Heart left ventricle (tissue), 16 donors: ENCODE results near the gene MSRB3. TPM values are rescaled to one million over a fixed set of nuclear protein-coding genes. Genes with fewer than 3 reads are reported as not detected.
A peak's percentile ranks its signal among the peaks of the same experiment; 100 is the strongest.

Source experiments
- ATAC-seq, 4 donors: fragments of 200-7000 bp; cut with Tn5 transposase; one replicate each; pipeline ENCODE4 v1.9.1; 2020 to 2022; ENCODE audit warnings: moderate library complexity in 4 of 4, mild to moderate bottlenecking in 3 of 4, moderate number of reproducible peaks in 1 of 4
- DNase-seq, 5 donors: peaks; one replicate each; pipeline ENCODE4 v3.0.0-alpha.2; 2020
- H3K27ac ChIP-seq, 12 donors: fragments of 200-600 bp; sonication (generic) in 4 of 12; one replicate each; pipeline versions ENCODE4 v1.5.0 to v1.8.0; 2016 to 2022; ENCODE audit warnings: mild to moderate bottlenecking in 2 of 12
- H3K27me3 ChIP-seq, 9 donors: fragments of 200-600 bp; sonication (generic) in 2 of 9; one replicate each; pipeline versions ENCODE4 v1.5.1 to v1.8.0; 2016 to 2022; ENCODE audit warnings: mild to moderate bottlenecking in 3 of 9
- H3K36me3 ChIP-seq, 9 donors: fragments of 200-600 bp; sonication (generic) in 2 of 9; one replicate each; pipeline versions ENCODE4 v1.5.0 to v1.8.0; 2018 to 2022; ENCODE audit warnings: mild to moderate bottlenecking in 2 of 9
- H3K4me1 ChIP-seq, 12 donors: fragments of 200-600 bp; sonication (generic) in 4 of 12; one replicate each; pipeline versions ENCODE4 v1.5.0 to v1.8.0; 2016 to 2022; ENCODE audit warnings: mild to moderate bottlenecking in 3 of 12
- H3K4me3 ChIP-seq, 12 donors: fragments of 200-600 bp; sonication (generic) in 4 of 12; one replicate each; pipeline versions ENCODE4 v1.5.0 to v1.8.0; 2017 to 2022; ENCODE audit warnings: mild to moderate bottlenecking in 9 of 12, moderate library complexity in 4 of 12
- H3K9me3 ChIP-seq, 12 donors: fragments of 200-600 bp; sonication (generic) in 4 of 12; one replicate each; pipeline versions ENCODE4 v1.5.0 to v1.8.0; 2016 to 2022; ENCODE audit warnings: mild to moderate bottlenecking in 1 of 12
- CTCF ChIP-seq, 12 donors: fragments of 200-600 bp; sonication (generic) in 4 of 12; IDR thresholded peaks; one replicate each; pipeline versions ENCODE4 v1.5.0 to v1.8.0; 2018 to 2022; ENCODE audit warnings: antibody characterized with exemption in 12 of 12, mild to moderate bottlenecking in 5 of 12
- POLR2A ChIP-seq, 2 donors: fragments of 450-650 bp; IDR thresholded peaks; one replicate each; pipeline ENCODE4 v1.6.1; 2017; ENCODE audit warnings: antibody characterized with exemption in 2 of 2, mild to moderate bottlenecking in 2 of 2, moderate library complexity in 2 of 2
- WGBS, 4 donors: extraction: QIAGEN DNeasy Blood & Tissue Kit in 2 of 4; methylation state at CpG; one replicate each; pipeline versions ENCODE4 v1.1.5 to v1.1.7; 2013 to 2018; 5-methylcytosine and 5-hydroxymethylcytosine counted together
- intact Hi-C, 10 donors: fragments of 100-400 bp; cut with DNase I; formaldehyde crosslinking; loops; one replicate each; pipeline versions ENCODE4 v1.11.1 to v1.14.2; 2022
- polyA plus RNA-seq, 2 donors: library from polyadenylated mRNA; stranded (reverse); fragments of 200-250 nt; gene quantifications; one replicate each; pipeline ENCODE4 v1.2.3, GENCODE V29; 2013
- total RNA-seq, 9 donors: library from RNA; depleted of rRNA in 2 of 9; stranded (reverse); fragments of >200 nt in 2 of 9; fragmentation: NEBNext Ultra II Directional in 3 of 9; extraction: Animal tissue kit (Norgen Biotek cat#: 25700) in 3 of 9; gene quantifications; one replicate each; pipeline versions ENCODE4 v1.1.0 to v1.2.4, GENCODE V29; 2016 to 2023
- donor health status: ischemic (EF 13 %, LVEDD 7.1; RV severe dilation, severe dysfunction).
- donor health status: healthy with polysubstance abuse.
- donor health status: DM: no; HTN: yes; CAD: no.
- donor health status: DM: no; HTN: no; CAD: no.
- donor health status: ischemic (EF 25% LVEDD 6.9; RV normal size, moderate dysfunction).
- donor health status: ischemic (EF 25% LVEDD 5.7; RV mildly dilated, moderate dysfunction).
- donor health status: healthy.
- donor health status: DM: yes; HTN: yes; CAD: no.
- donor health status: ischemic (EF 35%, LVEDD 5.7; RV mildly dilated, moderate dysfunction).
- donor health status: nonischemic (EF 11% LVEDD 7.7; RV severe dilation, severe dysfunction).
- donor health status: DM: yes; HTN: yes; CAD: no.
- donor health status: PGD.
- donor health status: ischemic (EF 29% LVEDD 5.4; RV normal size, mild dysfunction).
- donor health status: nonischemic (EF 23%, LVEDD 6.1; RV moderate dilation, normal function).

The MSRB3 gene
- total and polyA plus RNA-seq, 11 donors: 54.1 to 165 (median 117) TPM

- intact Hi-C loops: no loop called here
- WGBS, 4 donors: 40 to 45% (median 43%) methylated on average over 7 of the region's 7 CpGs
- DNase-seq (no peak), ATAC-seq (peak in 2 of 4 donors; percentile 12 to 27)
- Histone ChIP-seq H3K27ac (peak overlapping the region in 4 of 12 donors; percentile 17 to 42 (median 28)), H3K27me3 (peaks cover 0 to under 1% (median 0%) of the 10 kb centered on the region in 9 donors), H3K9me3 (no peaks in the 10 kb centered on the region), H3K4me1 (peaks cover 0 to 20% (median 1%) of the 10 kb centered on the region in 12 donors), H3K36me3 (no peaks in the 10 kb centered on the region), H3K4me3 (no peak overlapping the region)
- TF ChIP-seq CTCF (IDR thresholded peaks at IDR 0.05) (no peak), POLR2A (IDR thresholded peaks at IDR 0.05) (no peak)
Observed at GRCh38 chr12:65500091-65500900, 221.8 kb downstream of the MSRB3 start.

DNA sequence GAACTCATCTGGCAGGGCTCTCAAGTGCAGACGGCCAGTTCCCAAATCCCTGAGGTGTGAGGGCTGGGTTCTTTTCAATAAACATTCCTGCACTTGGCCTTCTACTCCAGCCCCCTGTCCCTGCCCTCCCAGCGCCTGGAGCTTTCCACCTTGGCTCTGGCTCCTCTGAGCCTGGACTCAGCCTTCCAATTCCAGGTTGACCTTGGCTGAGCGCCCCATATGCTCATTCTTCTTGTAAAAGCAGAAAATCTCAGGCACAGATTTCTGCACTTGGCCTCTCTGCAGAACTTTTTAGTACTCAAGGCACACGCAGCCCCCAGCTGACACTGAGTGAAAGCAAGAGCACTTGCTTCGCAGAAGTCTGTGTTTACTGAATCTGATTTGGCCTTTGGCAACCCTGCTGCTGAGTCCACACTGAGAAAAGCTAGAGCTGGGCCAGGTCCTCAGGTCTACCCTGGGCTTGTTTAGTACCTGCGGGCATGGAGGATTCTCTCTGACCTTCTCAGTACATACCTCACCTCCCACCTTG is 222.7 kb downstream of the MSRB3 start:
- peaks cover 0 to 20% (median 1%) of the 10 kb centered on the region in 12 donors for H3K4me1 ChIP-seq
- DNase-seq: peak; percentile 58 to 89 (median 72)
- peaks cover 0 to 4% (median 0%) of the 10 kb centered on the region in 9 donors for H3K27me3 ChIP-seq
- H3K36me3 ChIP-seq: no peaks in the 10 kb centered on the region
- peak in 3 of 4 donors; percentile 70 to 85 (median 78) for ATAC-seq
- H3K9me3 ChIP-seq: no peaks in the 10 kb centered on the region
- peak overlapping the region in 2 of 12 donors; percentile 20 to 42 for H3K27ac ChIP-seq
- intact Hi-C loops: no loop called here
- WGBS, 4 donors: 50 to 77% (median 63%) methylated on average over 6 of the region's 6 CpGs
- H3K4me3 ChIP-seq: no peak overlapping the region
- TF ChIP-seq POLR2A (IDR thresholded peaks at IDR 0.05): no peak
- no peak for TF ChIP-seq CTCF (IDR thresholded peaks at IDR 0.05)

DNA sequence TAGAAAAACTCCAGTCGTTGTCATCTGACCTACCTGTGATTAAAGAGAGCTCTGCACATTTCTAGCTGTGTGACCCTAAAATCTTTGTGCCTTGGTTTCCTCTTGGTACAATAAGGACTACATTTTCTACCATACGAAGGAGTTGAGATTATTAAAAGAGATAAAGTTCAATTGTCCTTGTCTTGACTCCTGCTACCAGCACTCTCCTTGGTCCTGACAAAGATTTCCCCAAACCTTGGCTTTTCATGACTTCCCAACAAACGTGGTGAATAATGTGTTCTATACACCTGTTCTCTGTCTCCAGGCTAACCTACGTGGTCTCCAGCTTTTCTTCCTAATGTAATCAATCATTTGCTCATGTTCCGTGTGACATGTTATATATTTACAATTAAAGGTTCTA is 223.5 kb downstream of the MSRB3 start:
- no peak for DNase-seq

More for the DNA sequence above, 223.5 kb downstream of the MSRB3 start:
- ATAC-seq: no peak
- 72 to 85% (median 83%) methylated on average over 5 of the region's 5 CpGs for WGBS, 4 donors
- Histone ChIP-seq H3K4me3 (no peak overlapping the region), H3K27me3 (peaks cover 0 to 4% (median 0%) of the 10 kb centered on the region in 9 donors), H3K27ac (no peak overlapping the region), H3K36me3 (no peaks in the 10 kb centered on the region), H3K9me3 (no peaks in the 10 kb centered on the region), H3K4me1 (peaks cover 0 to 15% (median 1%) of the 10 kb centered on the region in 12 donors)
- intact Hi-C loops: no loop called here
- TF ChIP-seq POLR2A (IDR thresholded peaks at IDR 0.05) (no peak), CTCF (IDR thresholded peaks at IDR 0.05) (no peak)
